Measurements from ENCODE around the gene RYR3. TPM values are rescaled to one million over a fixed set of nuclear protein-coding genes. Genes with fewer than 3 reads are reported as not detected.

RYR3 gene
- total RNA-seq, 1 donor from 2014 or later, result 0.08 TPM

- Histone ChIP-seq H3K36me3 (no peaks in the 10 kb centered on the region), H3K4me3 (no peak overlapping the region), H3K27ac (replicated peaks) (no peak overlapping the region), H3K9me3 (replicated peaks) (no peaks in the 10 kb centered on the region), H3K27me3 (ENCODE audit: low read depth) (peaks cover 30% of the 10 kb centered on the region), H3K4me1 (no peaks in the 10 kb centered on the region)
- intact Hi-C loops (cut with micrococcal nuclease), result no loop called here
- TF ChIP-seq CTCF (IDR thresholded peaks at IDR 0.05; ENCODE audit: borderline replicate concordance), result no peak
- no peak for DNase-seq
Measured at GRCh38 chr15:33320017-33320416, 9.2 kb downstream of the RYR3 start.

- Histone ChIP-seq H3K27me3 (ENCODE audit: low read depth) (peaks cover 10% of the 10 kb centered on the region), H3K4me3 (no peak overlapping the region), H3K9me3 (replicated peaks) (no peaks in the 10 kb centered on the region), H3K36me3 (no peaks in the 10 kb centered on the region), H3K4me1 (no peaks in the 10 kb centered on the region), H3K27ac (replicated peaks) (no peak overlapping the region)
- DNase-seq, result no peak
- no peak for TF ChIP-seq CTCF (IDR thresholded peaks at IDR 0.05; ENCODE audit: borderline replicate concordance)
- intact Hi-C loops (cut with micrococcal nuclease), result no loop called here
Measured at GRCh38 chr15:33322091-33322490, 11.3 kb downstream of the RYR3 start.

GRCh38 chr15:33324609-33325008 lies 13.8 kb downstream of the RYR3 start:
- Histone ChIP-seq H3K36me3 (no peaks in the 10 kb centered on the region), H3K4me1 (no peaks in the 10 kb centered on the region), H3K27ac (replicated peaks) (no peak overlapping the region), H3K9me3 (replicated peaks) (no peaks in the 10 kb centered on the region), H3K4me3 (no peak overlapping the region), H3K27me3 (ENCODE audit: low read depth) (peaks cover 16% of the 10 kb centered on the region)
- no peak for DNase-seq
- intact Hi-C loops (cut with micrococcal nuclease), result no loop called here
- no peak for TF ChIP-seq CTCF (IDR thresholded peaks at IDR 0.05; ENCODE audit: borderline replicate concordance)

- Histone ChIP-seq H3K4me3 (no peak overlapping the region), H3K27me3 (ENCODE audit: low read depth) (peaks cover 30% of the 10 kb centered on the region), H3K9me3 (replicated peaks) (no peaks in the 10 kb centered on the region), H3K4me1 (no peaks in the 10 kb centered on the region), H3K36me3 (no peaks in the 10 kb centered on the region), H3K27ac (replicated peaks) (no peak overlapping the region)
- DNase-seq, result no peak
- intact Hi-C loops (cut with micrococcal nuclease), result no loop called here
- TF ChIP-seq CTCF (IDR thresholded peaks at IDR 0.05; ENCODE audit: borderline replicate concordance), result no peak
Measured at GRCh38 chr15:33326908-33327307, 16.1 kb downstream of the RYR3 start.

GRCh38 chr15:33328106-33328505 lies 17.3 kb downstream of the RYR3 start:
- intact Hi-C loops (cut with micrococcal nuclease), result no loop called here
- no peaks in the 10 kb centered on the region for H3K9me3 ChIP-seq (replicated peaks)
- no peak for TF ChIP-seq CTCF (IDR thresholded peaks at IDR 0.05; ENCODE audit: borderline replicate concordance)
- no peaks in the 10 kb centered on the region for H3K4me1 ChIP-seq
- H3K27ac ChIP-seq (replicated peaks), result no peak overlapping the region
- DNase-seq, result no peak
- no peak overlapping the region for H3K4me3 ChIP-seq
- peaks cover 30% of the 10 kb centered on the region for H3K27me3 ChIP-seq (ENCODE audit: low read depth)
- H3K36me3 ChIP-seq, result no peaks in the 10 kb centered on the region

- DNase-seq, result no peak
- no peak for TF ChIP-seq CTCF (IDR thresholded peaks at IDR 0.05; ENCODE audit: borderline replicate concordance)
- intact Hi-C loops (cut with micrococcal nuclease), result no loop called here
- no peak overlapping the region for H3K4me3 ChIP-seq
- no peaks in the 10 kb centered on the region for H3K9me3 ChIP-seq (replicated peaks)
- H3K36me3 ChIP-seq, result no peaks in the 10 kb centered on the region
- H3K27ac ChIP-seq (replicated peaks), result no peak overlapping the region
- H3K4me1 ChIP-seq, result no peaks in the 10 kb centered on the region
- H3K27me3 ChIP-seq (ENCODE audit: low read depth), result peaks cover 34% of the 10 kb centered on the region
Measured at GRCh38 chr15:33329457-33329856, 18.7 kb downstream of the RYR3 start.

Data from left ventricle myocardium inferior (tissue), 1 donor.